A204.1 (cell line): ENCODE measurements around the gene TBC1D9B.

Source experiments
- FAIRE-seq: peaks from 2 replicates; lab custom pipeline; 2012; peaks lifted over from hg19 to GRCh38; lab: Jason Lieb, UNC

The TBC1D9B gene

DNA sequence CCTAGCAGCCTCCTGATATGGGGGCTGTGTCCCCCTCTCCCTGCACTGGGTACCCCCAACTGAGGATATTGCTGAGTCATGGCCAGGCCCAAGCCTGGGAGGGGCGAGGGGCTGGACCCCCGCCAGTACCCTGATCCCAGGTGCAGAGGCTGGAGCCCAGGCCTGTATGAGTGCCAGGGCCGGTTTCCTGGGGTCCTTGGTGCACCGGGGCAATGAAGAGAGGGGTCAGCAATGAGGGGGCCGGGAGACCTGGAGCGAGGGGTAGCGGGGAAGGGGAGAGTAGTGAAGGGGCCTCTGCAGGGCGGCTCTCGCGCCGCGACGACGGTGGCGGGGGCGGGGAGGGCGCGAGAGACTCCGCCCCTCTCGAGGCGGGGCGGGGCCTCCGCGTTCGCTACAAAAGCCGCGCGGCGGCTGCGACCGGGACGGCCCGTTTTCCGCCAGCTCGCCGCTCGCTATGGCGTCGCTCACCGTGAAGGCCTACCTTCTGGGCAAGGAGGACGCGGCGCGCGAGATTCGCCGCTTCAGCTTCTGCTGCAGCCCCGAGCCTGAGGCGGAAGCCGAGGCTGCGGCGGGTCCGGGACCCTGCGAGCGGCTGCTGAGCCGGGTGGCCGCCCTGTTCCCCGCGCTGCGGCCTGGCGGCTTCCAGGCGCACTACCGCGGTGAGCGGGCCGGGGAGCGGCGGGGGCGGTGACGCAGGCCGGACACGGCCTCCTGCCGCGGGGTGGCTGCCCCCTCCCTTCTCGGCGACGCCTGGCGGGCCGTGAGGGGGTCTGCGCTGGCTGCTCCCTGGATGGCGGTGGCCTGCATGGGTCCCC lies 87.0 kb downstream of the TBC1D9B start, which contains the start of gene SQSTM1:
Gene SQSTM1, plus strand, starts transcription at position 423 of the 815 bp plus-strand sequence. Its CDS starts 32 bp downstream, at position 455.
- FAIRE-seq: no peak

DNA sequence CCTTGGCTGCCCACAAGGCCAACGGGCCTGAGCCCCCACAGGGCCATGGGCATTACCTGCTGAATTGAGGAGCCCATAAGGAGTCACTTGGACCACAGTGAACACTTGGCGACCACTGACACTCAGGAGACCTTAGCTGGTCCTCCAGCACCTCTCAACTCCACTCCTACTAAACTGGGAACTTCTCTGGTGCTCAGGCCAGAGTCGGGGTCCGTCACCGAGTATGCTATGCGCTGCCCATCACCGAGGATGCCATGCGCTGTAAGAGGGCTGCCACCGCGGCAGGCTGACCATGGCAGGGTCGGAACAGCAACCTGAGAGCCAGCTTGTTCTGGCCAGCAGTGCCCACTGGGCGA lies 87.6 kb downstream of the TBC1D9B start:
- no peak for FAIRE-seq

DNA sequence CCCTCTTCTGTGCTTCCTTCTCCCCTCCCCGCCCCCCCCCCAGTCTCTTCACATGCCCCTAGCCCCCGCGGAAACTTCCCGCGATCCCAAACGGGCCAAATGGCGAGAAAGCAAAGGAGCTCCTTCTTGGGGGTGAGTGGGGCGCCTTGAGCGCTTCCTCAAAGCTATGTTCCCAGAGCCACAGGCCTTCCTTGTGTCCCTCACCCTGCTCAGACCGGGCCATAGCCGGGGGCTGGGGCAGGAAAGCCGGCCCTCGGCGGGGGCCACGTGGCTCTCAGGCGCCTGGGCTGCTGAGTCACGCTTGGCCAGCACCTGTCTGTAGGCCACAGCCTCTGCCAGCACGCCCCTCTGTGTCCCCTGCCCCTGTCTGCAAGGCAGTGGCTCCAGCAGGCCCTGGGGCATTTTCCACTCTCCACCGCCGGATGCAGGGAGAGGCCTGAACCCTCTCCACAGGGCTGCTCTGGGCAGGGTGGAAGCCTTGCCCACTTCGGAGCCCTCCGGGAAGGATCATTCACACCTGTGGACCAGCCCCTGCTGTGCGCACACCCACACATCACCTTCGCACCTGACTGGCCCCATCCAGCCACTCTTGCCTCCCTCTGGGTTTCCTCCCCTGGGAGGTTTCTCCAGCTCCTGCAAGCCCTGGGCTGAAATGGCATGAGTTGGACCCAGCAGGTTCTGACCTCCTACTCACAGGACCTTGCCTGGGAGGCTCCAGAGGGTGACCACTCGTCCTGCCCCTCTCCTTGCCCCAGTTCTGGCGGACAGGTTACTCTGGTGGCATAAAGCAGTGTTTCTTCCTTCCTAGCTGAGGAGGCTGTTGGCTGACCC lies 88.2 kb downstream of the TBC1D9B start:
- FAIRE-seq: no peak

DNA sequence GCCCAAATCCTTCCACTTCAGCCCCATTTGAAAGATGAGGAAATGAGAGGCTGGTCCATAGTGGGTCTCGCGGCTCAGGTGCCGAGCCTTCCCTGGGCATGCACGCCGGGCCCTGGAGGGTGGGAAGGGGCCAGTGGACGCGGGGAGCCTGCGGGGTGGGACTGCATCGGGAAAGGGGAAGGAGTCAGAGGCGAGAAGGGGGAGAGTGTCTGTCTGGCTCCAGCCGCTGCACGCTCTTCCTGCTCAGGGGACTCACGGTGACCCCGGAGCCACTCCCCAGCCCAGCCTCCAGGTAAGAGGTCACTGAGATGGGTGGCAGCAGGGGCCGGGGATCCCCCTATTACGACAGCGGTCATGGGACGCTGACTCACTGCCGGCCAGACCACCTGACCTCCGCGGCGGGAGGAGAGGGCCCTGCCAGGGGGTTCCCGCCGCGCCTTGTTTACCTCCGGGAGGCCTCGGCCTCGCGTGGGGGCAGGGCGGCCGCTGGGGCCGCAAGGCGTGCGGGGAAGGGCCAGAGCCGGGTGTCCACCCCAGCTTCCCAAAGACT lies 88.9 kb downstream of the TBC1D9B start:
- FAIRE-seq: no peak

- FAIRE-seq: no peak
Measured at GRCh38 chr5:179817890-179818745, 89.6 kb downstream of the TBC1D9B start.

- FAIRE-seq: no peak
Measured at GRCh38 chr5:179817470-179817840, 90.2 kb downstream of the TBC1D9B start.

- no peak for FAIRE-seq
Measured at GRCh38 chr5:179816796-179817469, 90.8 kb downstream of the TBC1D9B start.

- FAIRE-seq: no peak
Measured at GRCh38 chr5:179816401-179816795, 91.3 kb downstream of the TBC1D9B start.

- no peak for FAIRE-seq
Measured at GRCh38 chr5:179815491-179816249, 92.0 kb downstream of the TBC1D9B start.

GRCh38 chr5:179814090-179814489 lies 93.6 kb downstream of the TBC1D9B start:
- FAIRE-seq: no peak

DNA sequence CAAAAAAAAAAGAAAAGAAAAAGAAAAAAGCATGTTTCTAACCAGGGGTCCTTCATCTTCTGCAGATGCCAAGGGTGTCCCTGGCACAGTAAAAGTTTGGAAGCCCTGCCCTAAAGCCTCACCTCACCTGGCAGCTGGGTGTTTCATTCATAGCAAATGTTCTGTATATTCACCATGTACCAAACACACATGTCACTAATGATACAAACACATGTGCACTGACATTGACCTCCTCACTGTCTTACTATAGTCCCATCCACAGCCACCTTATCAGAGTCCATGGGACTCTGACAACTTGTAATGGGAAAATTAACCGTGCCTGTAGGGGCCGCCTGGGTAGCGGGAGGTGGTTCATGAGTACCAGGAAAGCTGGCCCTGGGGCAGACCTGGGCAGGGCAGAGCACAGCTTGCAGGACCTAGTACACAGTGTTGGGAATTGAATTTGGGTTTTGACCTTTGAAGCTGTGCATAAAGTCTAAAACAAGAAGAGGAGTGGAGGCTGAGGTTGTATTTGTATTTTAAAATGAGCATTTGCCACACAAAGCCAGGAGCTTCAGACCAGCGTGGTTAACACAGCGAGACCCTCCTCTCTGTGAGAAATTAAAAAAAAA lies 94.6 kb downstream of the TBC1D9B start:
- no peak for FAIRE-seq

- no peak for FAIRE-seq
Measured at GRCh38 chr5:179812135-179812825, 95.4 kb downstream of the TBC1D9B start.
